Neural crest cell (in vitro differentiated cells): Measurements from ENCODE around the gene ANKRD53. TPM values are rescaled to one million over a fixed set of nuclear protein-coding genes. Genes with fewer than 3 reads are reported as not detected.

Source experiments
- DNase-seq: peaks from one replicate; pipeline ENCODE4 v3.0.0; 2021; ENCODE audit warnings: low read depth, mixed read lengths, low spot score
- H3K27ac Mint-ChIP-seq: one replicate; pipeline ENCODE4 v1.8.0; 2021; ENCODE audit warnings: mild to moderate bottlenecking, mixed read lengths; ENCODE audit not compliant: unreplicated experiment
- H3K27me3 Mint-ChIP-seq: 2 replicates; pipeline ENCODE4 v1.8.0; 2021; ENCODE audit warnings: low read depth, mild to moderate bottlenecking, mixed read lengths
- H3K36me3 Mint-ChIP-seq: 2 replicates; pipeline ENCODE4 v1.8.0; 2021; ENCODE audit warnings: low read depth, mild to moderate bottlenecking, mixed read lengths
- H3K4me1 Mint-ChIP-seq: 2 replicates; pipeline ENCODE4 v1.8.0; 2021; ENCODE audit warnings: mixed read lengths
- H3K4me3 Mint-ChIP-seq: one replicate; pipeline ENCODE4 v1.8.0; 2021; ENCODE audit warnings: mild to moderate bottlenecking, mixed read lengths
- H3K9me3 Mint-ChIP-seq: 2 replicates; pipeline ENCODE4 v1.8.0; 2021; ENCODE audit warnings: mixed read lengths
- CTCF ChIP-seq: fragments of 200-600 bp; sonication (generic); conservative IDR thresholded peaks from 2 replicates; pipeline ENCODE4 v1.5.0; 2021; ENCODE audit warnings: antibody characterized with exemption, mild to moderate bottlenecking
- total RNA-seq: library from RNA; stranded (reverse); gene quantifications from 2 replicates; pipeline ENCODE4 v1.2.1, GENCODE V29; 2021

ANKRD53 gene
- total RNA-seq, 1 donor from 2014 or later: 1.7 TPM

- Mint-ChIP-seq H3K4me1 (peaks cover 7% of the 10 kb centered on the region), H3K4me3 (peak overlapping the region; percentile 61), H3K9me3 (no peaks in the 10 kb centered on the region), H3K27me3 (peaks cover 80% of the 10 kb centered on the region), H3K36me3 (no peaks in the 10 kb centered on the region), H3K27ac (no peak overlapping the region)
- no peak for DNase-seq
- no peak for TF ChIP-seq CTCF
Observed at GRCh38 chr2:70965506-70965905, 12.9 kb upstream of the ANKRD53 start.

- no peak for DNase-seq
- Mint-ChIP-seq H3K36me3 (peaks cover 1% of the 10 kb centered on the region), H3K27ac (no peak overlapping the region), H3K27me3 (peaks cover 83% of the 10 kb centered on the region), H3K4me1 (peaks cover 7% of the 10 kb centered on the region), H3K9me3 (no peaks in the 10 kb centered on the region), H3K4me3 (no peak overlapping the region)
- no peak for TF ChIP-seq CTCF
Observed at GRCh38 chr2:70966681-70967080, 11.7 kb upstream of the ANKRD53 start.

- H3K9me3 Mint-ChIP-seq: no peaks in the 10 kb centered on the region
Observed at GRCh38 chr2:70967189-70967588, 11.2 kb upstream of the ANKRD53 start.

GRCh38 chr2:70974592-70974991, 3.8 kb upstream of the ANKRD53 start:
- H3K27me3 Mint-ChIP-seq: peaks cover 24% of the 10 kb centered on the region
- H3K9me3 Mint-ChIP-seq: no peaks in the 10 kb centered on the region
- TF ChIP-seq CTCF: no peak
- H3K27ac Mint-ChIP-seq: no peak overlapping the region
- no peak for DNase-seq
- peaks cover 19% of the 10 kb centered on the region for H3K4me1 Mint-ChIP-seq
- H3K36me3 Mint-ChIP-seq: peaks cover 2% of the 10 kb centered on the region
- H3K4me3 Mint-ChIP-seq: peak overlapping the region; percentile 8

More at GRCh38 chr2:70967189-70967588, 11.2 kb upstream of the ANKRD53 start:
- H3K4me1 Mint-ChIP-seq: peaks cover 7% of the 10 kb centered on the region
- no peak for DNase-seq
- H3K27ac Mint-ChIP-seq: no peak overlapping the region
- H3K27me3 Mint-ChIP-seq: peaks cover 86% of the 10 kb centered on the region
- H3K36me3 Mint-ChIP-seq: peaks cover 2% of the 10 kb centered on the region
- TF ChIP-seq CTCF: no peak
- no peak overlapping the region for H3K4me3 Mint-ChIP-seq

GRCh38 chr2:70975237-70975636, 3.2 kb upstream of the ANKRD53 start:
- no peak overlapping the region for H3K4me3 Mint-ChIP-seq

More at GRCh38 chr2:70975237-70975636, 3.2 kb upstream of the ANKRD53 start:
- TF ChIP-seq CTCF: no peak
- no peak for DNase-seq
- Mint-ChIP-seq H3K36me3 (peaks cover 2% of the 10 kb centered on the region), H3K27ac (no peak overlapping the region), H3K9me3 (no peaks in the 10 kb centered on the region), H3K27me3 (peaks cover 19% of the 10 kb centered on the region), H3K4me1 (peaks cover 19% of the 10 kb centered on the region)
